ENCODE results near the gene THSD8.

- TF ChIP-seq, protein P1, sequence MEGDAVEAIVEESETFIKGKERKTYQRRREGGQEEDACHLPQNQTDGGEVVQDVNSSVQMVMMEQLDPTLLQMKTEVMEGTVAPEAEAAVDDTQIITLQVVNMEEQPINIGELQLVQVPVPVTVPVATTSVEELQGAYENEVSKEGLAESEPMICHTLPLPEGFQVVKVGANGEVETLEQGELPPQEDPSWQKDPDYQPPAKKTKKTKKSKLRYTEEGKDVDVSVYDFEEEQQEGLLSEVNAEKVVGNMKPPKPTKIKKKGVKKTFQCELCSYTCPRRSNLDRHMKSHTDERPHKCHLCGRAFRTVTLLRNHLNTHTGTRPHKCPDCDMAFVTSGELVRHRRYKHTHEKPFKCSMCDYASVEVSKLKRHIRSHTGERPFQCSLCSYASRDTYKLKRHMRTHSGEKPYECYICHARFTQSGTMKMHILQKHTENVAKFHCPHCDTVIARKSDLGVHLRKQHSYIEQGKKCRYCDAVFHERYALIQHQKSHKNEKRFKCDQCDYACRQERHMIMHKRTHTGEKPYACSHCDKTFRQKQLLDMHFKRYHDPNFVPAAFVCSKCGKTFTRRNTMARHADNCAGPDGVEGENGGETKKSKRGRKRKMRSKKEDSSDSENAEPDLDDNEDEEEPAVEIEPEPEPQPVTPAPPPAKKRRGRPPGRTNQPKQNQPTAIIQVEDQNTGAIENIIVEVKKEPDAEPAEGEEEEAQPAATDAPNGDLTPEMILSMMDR (conservative IDR thresholded peaks at IDR 0.05 in 1 of 2, IDR thresholded peaks at IDR 0.05 in 1 of 2; ENCODE audit: low read depth in 1 of 2, low read length in 2 of 2) = no peak
- no peak for TF ChIP-seq EZH2 (IDR thresholded peaks at IDR 0.05; ENCODE audit: low read length, missing control alignments)
Observed at GRCh38 chr19:12843999-12844732, 42.3 kb downstream of the THSD8 start.

Data from fibroblast of lung (primary cell).